OCI-LY3 (cell line): ENCODE data around the gene SEMA3C.

Experiments
- CTCF ChIP-seq: fragments of 200-600, 300-600 bp; sonication (generic); IDR thresholded peaks from 2 replicates; pipeline ENCODE4 v1.5.1; 2014; ENCODE audit warnings: antibody characterized with exemption, low read length, low read depth
- EZH2phosphoT487 ChIP-seq: fragments of 200-600 bp; shearing (Covaris generic); IDR thresholded peaks from 2 replicates; pipeline ENCODE4 v1.6.1; 2018; ENCODE audit warnings: antibody characterized with exemption, mixed run types, low read depth

GRCh38 chr7:80858141-80858903 is 60.5 kb downstream of the SEMA3C start:
- TF ChIP-seq EZH2phosphoT487 (no peak), CTCF (no peak)
